HepG2 (cell line): ENCODE data around the gene EXOC6B. TPM values are rescaled to one million over a fixed set of nuclear protein-coding genes. Genes with fewer than 3 reads are reported as not detected.

Experiments
- EZH2 ChIP-seq: conservative IDR thresholded peaks from 2 replicates; pipeline ENCODE4 v1.6.1; 2012; ENCODE audit warnings: mild to moderate bottlenecking, low read depth, low read length, moderate library complexity
- HMG20A ChIP-seq: IDR thresholded peaks from 2 replicates; pipeline ENCODE4 v1.6.1; 2016; ENCODE audit warnings: borderline replicate concordance
- NFE2L2 ChIP-seq: fragments of 150-350 bp; IDR thresholded peaks from 2 replicates; pipeline ENCODE4 v1.6.1; 2014; ENCODE audit warnings: low read length
- ZNF451 ChIP-seq: sonication (generic); formaldehyde crosslinking; IDR thresholded peaks from 2 replicates; pipeline ENCODE4 v1.5.0; 2020; ENCODE audit warnings: mild to moderate bottlenecking, missing genetic modification reagents
- ZNF773 ChIP-seq: sonication (generic); formaldehyde crosslinking; IDR thresholded peaks from 2 replicates; pipeline ENCODE4 v1.4.0; 2020; ENCODE audit warnings: missing genetic modification reagents, borderline replicate concordance
- polyA plus RNA-seq, 8 experiments: library from polyadenylated mRNA; depleted of rRNA in 3 of 8; stranded (reverse) in 7 of 8; unstranded in 1 of 8; fragments of >200 nt; fragmentation: Illumina TruSeq in 4 of 8; extraction: Trizol in 4 of 8; gene quantifications; 2 replicates each; pipeline versions ENCODE4 v1.2.1 to v1.2.3, GENCODE V29; 2011 to 2016; ENCODE audit warnings: low read depth in 4 of 8, missing spikeins in 1 of 8, mixed read lengths in 1 of 8; ENCODE audit not compliant: insufficient read depth in 1 of 8
- total RNA-seq, 5 experiments: library from RNA; depleted of rRNA; stranded (reverse); fragments of >200 nt; fragmentation: Illumina TruSeq; extraction: Trizol; gene quantifications; 2 replicates each; pipeline ENCODE4 v1.2.3, GENCODE V29; 2016; ENCODE audit warnings: low read depth in 1 of 5
- TF ChIP-seq, protein P1 (sequence below): sonication (generic); formaldehyde crosslinking; IDR thresholded peaks from 2 replicates; pipeline ENCODE4 v1.9.0; 2021; ENCODE audit warnings: mild to moderate bottlenecking, missing genetic modification reagents

Gene EXOC6B
- total and polyA plus RNA-seq, 2 of the 13 experiments (the other 11 are each of a cell fraction or from before 2014, with no cell fraction given), result 9.1 to 15.9 TPM

DNA sequence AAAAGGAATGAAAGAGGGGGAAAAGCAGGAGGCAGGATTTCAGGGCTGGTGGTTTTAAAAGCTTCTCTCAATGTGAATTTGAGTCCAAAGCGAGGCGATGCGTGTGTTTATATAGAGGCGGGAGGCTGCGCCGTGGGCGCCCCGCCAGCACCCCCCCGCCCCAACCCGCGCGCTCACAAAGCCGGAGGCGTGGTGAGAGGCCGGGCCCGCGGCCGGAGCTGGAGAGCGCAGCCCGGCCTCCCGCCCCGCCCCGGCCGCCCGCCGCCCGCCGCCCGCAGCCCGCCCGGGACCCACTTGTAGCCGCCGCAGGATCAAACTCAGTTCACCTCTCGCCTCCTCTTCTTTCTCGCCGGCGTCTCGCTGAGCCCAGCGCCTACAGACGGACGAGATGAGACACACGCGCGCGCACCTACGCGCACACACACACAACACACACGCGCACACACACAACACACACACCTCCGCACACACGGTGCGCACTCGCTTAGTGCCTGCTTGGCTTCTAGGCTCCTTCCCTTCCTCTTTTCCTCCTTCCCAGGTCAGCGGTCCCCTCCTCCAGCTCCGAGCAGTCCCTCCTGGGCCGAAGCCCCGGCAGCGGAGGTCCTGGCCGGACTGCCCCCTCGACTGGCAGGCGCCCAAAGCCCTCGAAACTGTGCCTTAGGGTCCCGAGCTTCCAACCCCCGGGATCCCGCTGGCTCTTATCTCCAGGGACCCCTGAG, 676.8 kb downstream of the EXOC6B start (continued):
- TF ChIP-seq, protein P1, sequence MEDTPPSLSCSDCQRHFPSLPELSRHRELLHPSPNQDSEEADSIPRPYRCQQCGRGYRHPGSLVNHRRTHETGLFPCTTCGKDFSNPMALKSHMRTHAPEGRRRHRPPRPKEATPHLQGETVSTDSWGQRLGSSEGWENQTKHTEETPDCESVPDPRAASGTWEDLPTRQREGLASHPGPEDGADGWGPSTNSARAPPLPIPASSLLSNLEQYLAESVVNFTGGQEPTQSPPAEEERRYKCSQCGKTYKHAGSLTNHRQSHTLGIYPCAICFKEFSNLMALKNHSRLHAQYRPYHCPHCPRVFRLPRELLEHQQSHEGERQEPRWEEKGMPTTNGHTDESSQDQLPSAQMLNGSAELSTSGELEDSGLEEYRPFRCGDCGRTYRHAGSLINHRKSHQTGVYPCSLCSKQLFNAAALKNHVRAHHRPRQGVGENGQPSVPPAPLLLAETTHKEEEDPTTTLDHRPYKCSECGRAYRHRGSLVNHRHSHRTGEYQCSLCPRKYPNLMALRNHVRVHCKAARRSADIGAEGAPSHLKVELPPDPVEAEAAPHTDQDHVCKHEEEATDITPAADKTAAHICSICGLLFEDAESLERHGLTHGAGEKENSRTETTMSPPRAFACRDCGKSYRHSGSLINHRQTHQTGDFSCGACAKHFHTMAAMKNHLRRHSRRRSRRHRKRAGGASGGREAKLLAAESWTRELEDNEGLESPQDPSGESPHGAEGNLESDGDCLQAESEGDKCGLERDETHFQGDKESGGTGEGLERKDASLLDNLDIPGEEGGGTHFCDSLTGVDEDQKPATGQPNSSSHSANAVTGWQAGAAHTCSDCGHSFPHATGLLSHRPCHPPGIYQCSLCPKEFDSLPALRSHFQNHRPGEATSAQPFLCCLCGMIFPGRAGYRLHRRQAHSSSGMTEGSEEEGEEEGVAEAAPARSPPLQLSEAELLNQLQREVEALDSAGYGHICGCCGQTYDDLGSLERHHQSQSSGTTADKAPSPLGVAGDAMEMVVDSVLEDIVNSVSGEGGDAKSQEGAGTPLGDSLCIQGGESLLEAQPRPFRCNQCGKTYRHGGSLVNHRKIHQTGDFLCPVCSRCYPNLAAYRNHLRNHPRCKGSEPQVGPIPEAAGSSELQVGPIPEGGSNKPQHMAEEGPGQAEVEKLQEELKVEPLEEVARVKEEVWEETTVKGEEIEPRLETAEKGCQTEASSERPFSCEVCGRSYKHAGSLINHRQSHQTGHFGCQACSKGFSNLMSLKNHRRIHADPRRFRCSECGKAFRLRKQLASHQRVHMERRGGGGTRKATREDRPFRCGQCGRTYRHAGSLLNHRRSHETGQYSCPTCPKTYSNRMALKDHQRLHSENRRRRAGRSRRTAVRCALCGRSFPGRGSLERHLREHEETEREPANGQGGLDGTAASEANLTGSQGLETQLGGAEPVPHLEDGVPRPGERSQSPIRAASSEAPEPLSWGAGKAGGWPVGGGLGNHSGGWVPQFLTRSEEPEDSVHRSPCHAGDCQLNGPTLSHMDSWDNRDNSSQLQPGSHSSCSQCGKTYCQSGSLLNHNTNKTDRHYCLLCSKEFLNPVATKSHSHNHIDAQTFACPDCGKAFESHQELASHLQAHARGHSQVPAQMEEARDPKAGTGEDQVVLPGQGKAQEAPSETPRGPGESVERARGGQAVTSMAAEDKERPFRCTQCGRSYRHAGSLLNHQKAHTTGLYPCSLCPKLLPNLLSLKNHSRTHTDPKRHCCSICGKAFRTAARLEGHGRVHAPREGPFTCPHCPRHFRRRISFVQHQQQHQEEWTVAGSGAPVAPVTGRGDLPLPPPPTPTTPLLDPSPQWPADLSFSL (CRISPR knock-in tag), result peak; percentile 91
- no peak for TF ChIP-seq HMG20A (CRISPR knock-in tag)
- no peak for TF ChIP-seq NFE2L2
- peak; percentile 97 for TF ChIP-seq EZH2
- TF ChIP-seq ZNF773 (CRISPR knock-in tag), result no peak
- TF ChIP-seq ZNF451 (CRISPR knock-in tag), result no peak
